Heart left ventricle (tissue), 13 donors: ENCODE results near the gene CCDC106.

Source experiments
- CTCF ChIP-seq, 12 donors: fragments of 200-600 bp; sonication (generic) in 4 of 12; IDR thresholded peaks; one replicate each; pipeline versions ENCODE4 v1.5.0 to v1.8.0; 2018 to 2022; ENCODE audit warnings: antibody characterized with exemption in 12 of 12, mild to moderate bottlenecking in 5 of 12
- POLR2A ChIP-seq, 2 donors: fragments of 450-650 bp; IDR thresholded peaks; one replicate each; pipeline ENCODE4 v1.6.1; 2017; ENCODE audit warnings: antibody characterized with exemption in 2 of 2, mild to moderate bottlenecking in 2 of 2, moderate library complexity in 2 of 2
- donor health status: ischemic (EF 13 %, LVEDD 7.1; RV severe dilation, severe dysfunction).
- donor health status: DM: no; HTN: yes; CAD: no.
- donor health status: DM: no; HTN: no; CAD: no.
- donor health status: ischemic (EF 25% LVEDD 6.9; RV normal size, moderate dysfunction).
- donor health status: ischemic (EF 25% LVEDD 5.7; RV mildly dilated, moderate dysfunction).
- donor health status: ischemic (EF 35%, LVEDD 5.7; RV mildly dilated, moderate dysfunction).
- donor health status: nonischemic (EF 11% LVEDD 7.7; RV severe dilation, severe dysfunction).
- donor health status: DM: yes; HTN: yes; CAD: no.
- donor health status: PGD.
- donor health status: ischemic (EF 29% LVEDD 5.4; RV normal size, mild dysfunction).
- donor health status: nonischemic (EF 23%, LVEDD 6.1; RV moderate dilation, normal function).

- TF ChIP-seq CTCF (IDR thresholded peaks at IDR 0.05) (no peak), POLR2A (IDR thresholded peaks at IDR 0.05) (no peak)
Observed at GRCh38 chr19:55620410-55621204, 27.4 kb upstream of the CCDC106 start.
